ENCODE results near the gene JADE1.

The JADE1 gene

DNA sequence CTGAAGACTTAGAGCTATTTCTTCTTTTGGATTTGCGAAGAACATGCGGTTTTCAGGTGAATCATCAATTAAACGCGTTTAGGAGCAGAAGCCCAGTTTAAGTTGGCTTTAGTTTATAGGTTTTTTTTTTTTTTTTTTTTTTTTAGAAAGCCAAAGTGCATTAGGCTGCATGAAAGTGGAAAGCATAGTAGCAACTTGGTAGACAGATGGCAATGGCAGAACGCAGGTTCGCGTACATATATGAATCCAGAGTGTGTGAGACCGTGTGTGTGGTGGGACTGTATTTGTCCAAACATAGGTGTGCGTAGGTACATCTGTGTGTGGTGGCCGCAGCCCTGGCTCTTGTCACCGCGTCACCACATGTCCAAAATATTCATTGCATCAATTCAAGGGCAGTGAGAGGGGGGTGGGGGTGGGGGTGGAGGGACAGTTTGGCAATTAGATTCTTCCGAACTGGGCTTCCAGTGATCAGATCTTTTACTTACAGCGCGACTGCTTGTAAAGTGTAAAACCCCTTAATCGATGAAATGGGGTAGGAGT, 901 bp downstream of the JADE1 start:
- TF ChIP-seq, protein P1, sequence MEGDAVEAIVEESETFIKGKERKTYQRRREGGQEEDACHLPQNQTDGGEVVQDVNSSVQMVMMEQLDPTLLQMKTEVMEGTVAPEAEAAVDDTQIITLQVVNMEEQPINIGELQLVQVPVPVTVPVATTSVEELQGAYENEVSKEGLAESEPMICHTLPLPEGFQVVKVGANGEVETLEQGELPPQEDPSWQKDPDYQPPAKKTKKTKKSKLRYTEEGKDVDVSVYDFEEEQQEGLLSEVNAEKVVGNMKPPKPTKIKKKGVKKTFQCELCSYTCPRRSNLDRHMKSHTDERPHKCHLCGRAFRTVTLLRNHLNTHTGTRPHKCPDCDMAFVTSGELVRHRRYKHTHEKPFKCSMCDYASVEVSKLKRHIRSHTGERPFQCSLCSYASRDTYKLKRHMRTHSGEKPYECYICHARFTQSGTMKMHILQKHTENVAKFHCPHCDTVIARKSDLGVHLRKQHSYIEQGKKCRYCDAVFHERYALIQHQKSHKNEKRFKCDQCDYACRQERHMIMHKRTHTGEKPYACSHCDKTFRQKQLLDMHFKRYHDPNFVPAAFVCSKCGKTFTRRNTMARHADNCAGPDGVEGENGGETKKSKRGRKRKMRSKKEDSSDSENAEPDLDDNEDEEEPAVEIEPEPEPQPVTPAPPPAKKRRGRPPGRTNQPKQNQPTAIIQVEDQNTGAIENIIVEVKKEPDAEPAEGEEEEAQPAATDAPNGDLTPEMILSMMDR (IDR thresholded peaks at IDR 0.05; ENCODE audit: borderline replicate concordance, insufficient read depth, low read depth, low read length) = no peak
- peak overlapping the region; percentile 70 for H3K4me3 ChIP-seq (ENCODE audit: low read depth, low read length)

DNA sequence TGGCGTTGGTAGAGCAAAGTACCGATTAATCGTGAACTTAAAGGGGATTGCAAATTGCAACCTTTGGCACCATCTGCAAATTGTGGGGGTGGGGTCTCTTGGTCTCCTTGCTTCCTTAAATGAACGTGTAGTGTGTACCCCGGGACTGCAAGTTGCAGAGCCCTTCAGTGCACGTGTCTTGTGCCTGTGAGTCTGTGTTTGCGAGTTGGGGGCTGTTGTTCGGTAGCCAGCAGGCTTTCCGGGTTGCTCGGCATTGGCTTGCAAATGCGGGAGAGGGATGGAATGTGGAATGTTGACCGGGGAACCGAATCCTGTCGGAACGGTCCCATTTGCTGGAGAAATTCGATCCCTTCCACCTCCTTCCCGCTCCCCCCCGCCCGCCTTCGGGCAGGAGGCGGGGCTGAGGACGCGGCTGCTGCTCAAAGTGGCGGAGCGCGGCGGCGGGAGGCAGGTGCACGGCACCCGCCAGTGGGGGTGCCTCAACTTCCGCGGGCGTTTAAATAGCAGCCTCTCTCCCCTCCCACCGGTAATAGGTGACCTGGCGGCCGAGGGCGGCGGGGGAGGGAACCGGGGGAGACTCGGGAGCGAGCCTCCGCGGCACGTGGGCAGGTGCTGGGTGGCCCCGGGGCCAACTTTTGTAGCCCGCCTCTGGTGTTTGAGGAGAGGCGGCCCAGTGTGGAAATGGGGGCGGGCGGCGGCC, 1.5 kb downstream of the JADE1 start:
- TF ChIP-seq, protein P1 (IDR thresholded peaks at IDR 0.05; ENCODE audit: borderline replicate concordance, insufficient read depth, low read depth, low read length) = no peak
- H3K4me3 ChIP-seq (ENCODE audit: low read depth, low read length) = peak overlapping the region; percentile 70

DNA sequence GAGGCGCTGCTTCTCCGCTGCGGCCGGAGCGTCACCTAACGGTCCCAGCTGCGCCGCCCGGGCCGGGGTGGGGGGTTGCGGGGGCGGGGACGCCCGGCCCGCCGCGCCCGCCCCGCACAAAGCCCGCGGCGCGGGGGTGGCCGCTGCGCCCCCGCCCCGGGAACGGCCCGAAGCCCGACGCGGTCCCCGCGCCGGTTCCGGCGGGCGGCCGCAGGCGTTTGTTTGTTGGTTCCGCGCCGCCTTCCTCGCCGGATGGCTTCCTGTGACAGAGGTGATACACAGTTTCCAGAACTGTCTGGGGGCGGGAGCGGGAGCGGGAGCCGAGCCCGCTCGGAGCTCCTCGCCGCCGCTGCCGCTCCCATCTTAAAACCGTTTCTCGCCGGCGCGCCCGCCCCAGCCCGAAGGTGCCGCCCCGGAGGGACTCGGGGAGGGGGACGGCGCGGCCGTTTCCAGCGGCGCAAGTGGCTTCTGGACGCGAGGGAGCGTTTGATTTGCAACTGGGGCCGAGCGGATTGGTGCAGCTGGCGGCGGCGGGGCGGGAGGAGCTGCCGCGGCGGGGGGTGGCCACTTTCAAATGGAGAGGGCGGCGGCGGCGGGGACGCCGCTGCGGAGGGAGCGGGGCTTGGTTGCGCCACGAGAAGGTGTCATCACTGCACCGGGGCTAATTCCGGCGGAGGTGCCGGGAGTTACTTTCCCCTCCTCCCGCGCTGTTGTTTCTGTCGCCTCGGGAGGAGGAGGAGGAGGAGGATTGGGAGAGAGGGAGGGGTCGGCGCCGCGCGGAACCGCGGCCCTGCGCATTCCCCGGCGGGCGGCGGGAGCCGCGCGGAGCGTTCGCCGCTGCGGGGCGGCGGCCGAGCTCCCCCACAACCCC, 2.3 kb downstream of the JADE1 start:
- TF ChIP-seq, protein P1 (IDR thresholded peaks at IDR 0.05; ENCODE audit: borderline replicate concordance, insufficient read depth, low read depth, low read length) = no peak
- H3K4me3 ChIP-seq (ENCODE audit: low read depth, low read length) = peak overlapping the region; percentile 70

DNA sequence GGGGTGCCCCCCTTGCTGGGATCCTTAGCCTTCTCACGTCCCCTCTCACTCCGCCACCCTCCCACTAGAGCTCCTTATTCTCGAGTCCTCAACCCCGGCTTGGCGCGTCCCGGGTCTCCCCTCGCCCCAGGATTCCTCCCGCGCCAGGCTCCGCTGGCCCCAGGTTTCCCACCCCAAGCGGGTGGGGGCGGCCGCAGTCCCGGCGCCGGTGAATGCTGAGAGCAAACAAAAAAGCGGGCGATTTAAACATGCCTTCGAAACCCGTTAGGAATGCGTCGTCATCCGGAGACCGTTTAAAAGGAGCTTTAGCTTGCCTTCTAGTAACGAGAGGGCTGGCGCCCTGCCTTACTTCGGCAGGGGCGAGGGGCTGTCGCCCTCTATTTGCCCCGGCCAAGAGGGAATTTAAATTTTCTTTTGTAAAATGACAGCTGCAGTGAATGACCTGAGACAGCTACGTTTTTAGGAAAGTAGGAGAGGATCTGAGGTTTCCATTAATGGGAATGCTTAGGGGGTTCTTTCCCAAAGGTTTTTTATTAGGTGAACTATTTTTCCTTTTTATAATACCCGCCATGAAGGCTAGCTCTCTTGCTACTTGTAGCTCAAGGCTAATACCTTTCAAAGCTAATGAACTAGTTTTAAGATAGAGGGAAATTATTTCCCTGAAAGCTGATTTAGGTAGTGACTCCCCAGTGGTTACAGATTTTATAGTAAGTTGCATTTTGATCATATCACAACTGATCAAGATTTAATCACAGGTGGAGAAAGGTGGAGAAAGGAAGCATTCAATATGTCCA, 3.1 kb downstream of the JADE1 start:
- TF ChIP-seq, protein P1 (IDR thresholded peaks at IDR 0.05; ENCODE audit: borderline replicate concordance, insufficient read depth, low read depth, low read length) = no peak
- H3K4me3 ChIP-seq (ENCODE audit: low read depth, low read length) = peak overlapping the region; percentile 70

DNA sequence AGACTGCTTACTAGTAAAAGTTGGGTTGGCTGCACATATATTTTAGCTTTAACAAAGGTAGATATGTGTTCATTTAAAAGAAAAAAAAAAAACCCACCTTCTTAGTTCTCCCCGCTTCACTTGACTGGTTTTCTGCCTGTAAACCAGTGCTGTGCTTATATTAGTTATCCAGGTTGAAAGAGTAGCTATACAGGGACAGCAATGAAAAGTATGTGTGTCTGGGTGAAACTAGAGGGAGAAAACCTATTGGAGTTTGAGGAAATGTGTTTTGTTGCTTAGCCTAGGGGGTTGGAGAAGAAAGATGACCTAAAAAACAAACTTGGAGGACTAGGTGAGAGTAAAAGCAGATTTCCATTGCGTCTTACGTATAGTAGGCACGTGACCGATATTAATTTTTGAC, 4.5 kb downstream of the JADE1 start:
- H3K4me3 ChIP-seq (ENCODE audit: low read depth, low read length) = no peak overlapping the region
- TF ChIP-seq, protein P1 (IDR thresholded peaks at IDR 0.05; ENCODE audit: borderline replicate concordance, insufficient read depth, low read depth, low read length) = no peak

DNA sequence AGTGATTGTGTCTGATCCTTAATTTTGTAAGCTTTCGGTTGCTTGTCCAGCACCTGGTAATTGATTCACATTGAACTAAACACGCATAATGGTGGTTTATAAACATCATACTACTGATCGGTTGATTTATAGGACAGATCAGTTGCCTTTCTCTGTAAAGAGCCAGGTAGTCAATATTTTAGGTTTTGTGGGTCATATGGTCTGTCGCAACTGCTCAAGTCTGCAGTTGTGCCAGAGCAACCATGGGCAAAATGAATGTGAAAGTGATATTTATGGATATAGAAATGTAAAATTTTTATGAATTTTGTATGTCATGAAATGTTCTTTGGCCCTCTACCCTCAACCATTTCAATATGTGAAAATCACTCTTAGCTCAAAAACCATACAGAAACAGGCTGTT, 8.9 kb downstream of the JADE1 start:
- TF ChIP-seq, protein P1 (IDR thresholded peaks at IDR 0.05; ENCODE audit: borderline replicate concordance, insufficient read depth, low read depth, low read length) = no peak
- no peak overlapping the region for H3K4me3 ChIP-seq (ENCODE audit: low read depth, low read length)

Data from GM12875 (cell line).